KMS-11 (cell line): ENCODE results near the gene DTNB.
"Not testable (repeated sequence)": the region's sequence is repeated elsewhere in the genome, so short reads cannot be mapped to it uniquely, and the experiment has no call there.

Source experiments
- H2AFZ ChIP-seq: fragments of 200-600 bp; sonication (generic); 2 replicates; pipeline ENCODE4 v1.6.1; 2016; ENCODE audit warnings: antibody characterized with exemption, mixed run types, low read depth
- H3K27ac ChIP-seq: fragments of 200-600 bp; sonication (generic); 2 replicates; pipeline ENCODE4 v1.6.1; 2016; ENCODE audit warnings: mild to moderate bottlenecking, mixed run types
- H3K27me3 ChIP-seq: fragments of 200-600 bp; sonication (generic); 2 replicates; pipeline ENCODE4 v1.6.1; 2017; ENCODE audit warnings: mild to moderate bottlenecking, low read depth, mixed run types, moderate library complexity; ENCODE audit not compliant: insufficient read depth
- H3K36me3 ChIP-seq: fragments of 200-600 bp; sonication (generic); 2 replicates; pipeline ENCODE4 v1.6.1; 2017; ENCODE audit warnings: mild to moderate bottlenecking, mixed run types; ENCODE audit not compliant: insufficient read depth
- H3K4me1 ChIP-seq: fragments of 200-600 bp; sonication (generic); 2 replicates; pipeline ENCODE4 v1.6.1; 2016; ENCODE audit warnings: mild to moderate bottlenecking, low read depth, mixed run types; ENCODE audit not compliant: poor library complexity, severe bottlenecking
- H3K4me2 ChIP-seq: fragments of 200-600 bp; sonication (generic); 2 replicates; pipeline ENCODE4 v1.7.0; 2016; ENCODE audit warnings: mild to moderate bottlenecking, mixed run types
- H3K4me3 ChIP-seq: fragments of 200-600 bp; sonication (generic); IDR thresholded peaks from 2 replicates; pipeline ENCODE4 v1.6.1; 2017; ENCODE audit warnings: low read depth, low read length, mixed read lengths; ENCODE audit not compliant: insufficient read depth
- H3K79me2 ChIP-seq: fragments of 200-600 bp; sonication (generic); 2 replicates; pipeline ENCODE4 v1.6.1; 2016; ENCODE audit warnings: low read depth, mixed run types; ENCODE audit not compliant: insufficient read depth
- H3K9ac ChIP-seq: fragments of 200-600 bp; sonication (generic); 2 replicates; pipeline ENCODE4 v1.6.1; 2016; ENCODE audit warnings: mild to moderate bottlenecking, mixed run types
- H4K20me1 ChIP-seq: fragments of 200-600 bp; sonication (generic); 2 replicates; pipeline ENCODE4 v1.6.1; 2016; ENCODE audit warnings: mild to moderate bottlenecking, mixed run types; ENCODE audit not compliant: insufficient read depth
- TF ChIP-seq, protein P1 (sequence below): fragments of 200-600 bp; sonication (generic); conservative IDR thresholded peaks from 2 replicates; pipeline ENCODE4 v1.6.1; 2017; ENCODE audit warnings: low read depth, mild to moderate bottlenecking, antibody characterized with exemption, low read length, moderate library complexity, mixed read lengths

DTNB gene

DNA sequence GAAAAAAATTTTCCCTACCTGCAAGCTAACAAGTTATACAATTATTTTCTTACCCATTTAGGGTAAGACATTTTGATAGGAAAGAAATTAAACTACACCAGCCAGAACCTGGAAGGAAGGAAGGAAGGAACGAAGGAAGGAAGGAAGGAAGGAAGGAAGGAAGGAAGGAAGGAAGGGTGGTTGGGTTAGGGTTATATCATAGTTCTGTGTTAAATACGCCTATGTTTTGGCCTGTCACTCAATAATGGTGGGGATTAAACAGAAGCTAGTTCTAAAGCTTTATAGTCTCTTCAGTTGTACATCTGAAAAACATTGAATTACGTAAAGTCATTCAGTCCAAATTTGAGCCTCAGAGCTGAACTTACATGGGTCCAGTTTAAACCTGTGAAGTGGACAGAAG lies 256.7 kb downstream of the DTNB start:
- Histone ChIP-seq H2AFZ (no peak overlapping the region), H4K20me1 (no peaks in the 10 kb centered on the region), H3K27ac (no peak overlapping the region), H3K9ac (no peak overlapping the region), H3K4me3 (no peak overlapping the region), H3K4me1 (no peaks in the 10 kb centered on the region), H3K27me3 (no peaks in the 10 kb centered on the region), H3K4me2 (no peak overlapping the region), H3K79me2 (no peaks in the 10 kb centered on the region), H3K36me3 (no peaks in the 10 kb centered on the region)
- TF ChIP-seq, protein P1, sequence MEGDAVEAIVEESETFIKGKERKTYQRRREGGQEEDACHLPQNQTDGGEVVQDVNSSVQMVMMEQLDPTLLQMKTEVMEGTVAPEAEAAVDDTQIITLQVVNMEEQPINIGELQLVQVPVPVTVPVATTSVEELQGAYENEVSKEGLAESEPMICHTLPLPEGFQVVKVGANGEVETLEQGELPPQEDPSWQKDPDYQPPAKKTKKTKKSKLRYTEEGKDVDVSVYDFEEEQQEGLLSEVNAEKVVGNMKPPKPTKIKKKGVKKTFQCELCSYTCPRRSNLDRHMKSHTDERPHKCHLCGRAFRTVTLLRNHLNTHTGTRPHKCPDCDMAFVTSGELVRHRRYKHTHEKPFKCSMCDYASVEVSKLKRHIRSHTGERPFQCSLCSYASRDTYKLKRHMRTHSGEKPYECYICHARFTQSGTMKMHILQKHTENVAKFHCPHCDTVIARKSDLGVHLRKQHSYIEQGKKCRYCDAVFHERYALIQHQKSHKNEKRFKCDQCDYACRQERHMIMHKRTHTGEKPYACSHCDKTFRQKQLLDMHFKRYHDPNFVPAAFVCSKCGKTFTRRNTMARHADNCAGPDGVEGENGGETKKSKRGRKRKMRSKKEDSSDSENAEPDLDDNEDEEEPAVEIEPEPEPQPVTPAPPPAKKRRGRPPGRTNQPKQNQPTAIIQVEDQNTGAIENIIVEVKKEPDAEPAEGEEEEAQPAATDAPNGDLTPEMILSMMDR, result no peak

DNA sequence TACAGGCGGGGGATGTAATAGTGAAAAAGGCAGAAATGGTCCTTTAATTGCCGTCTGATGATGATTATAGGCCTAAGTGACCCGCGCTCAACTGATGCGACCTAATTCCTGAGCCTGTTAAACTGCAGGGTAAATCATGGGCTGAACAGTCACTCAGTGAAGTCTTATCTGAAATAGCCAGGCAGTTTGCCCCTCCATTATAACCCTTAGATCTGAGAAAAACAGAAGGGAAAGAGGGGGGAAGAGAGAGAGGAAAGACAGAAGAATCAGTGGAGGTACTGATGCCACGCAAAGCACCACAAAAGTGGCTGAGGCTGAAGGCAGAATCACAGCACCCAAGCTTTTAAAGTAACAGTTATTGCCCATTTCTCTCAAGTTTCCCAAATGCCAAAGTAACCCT lies 258.6 kb downstream of the DTNB start:
- no peak overlapping the region for H3K4me2 ChIP-seq
- no peaks in the 10 kb centered on the region for H3K4me1 ChIP-seq
- TF ChIP-seq, protein P1, result no peak
- H4K20me1 ChIP-seq, result no peaks in the 10 kb centered on the region
- no peak overlapping the region for H2AFZ ChIP-seq
- no peak overlapping the region for H3K4me3 ChIP-seq
- H3K27ac ChIP-seq, result no peak overlapping the region
- H3K79me2 ChIP-seq, result no peaks in the 10 kb centered on the region
- no peak overlapping the region for H3K9ac ChIP-seq
- H3K27me3 ChIP-seq, result no peaks in the 10 kb centered on the region
- no peaks in the 10 kb centered on the region for H3K36me3 ChIP-seq

DNA sequence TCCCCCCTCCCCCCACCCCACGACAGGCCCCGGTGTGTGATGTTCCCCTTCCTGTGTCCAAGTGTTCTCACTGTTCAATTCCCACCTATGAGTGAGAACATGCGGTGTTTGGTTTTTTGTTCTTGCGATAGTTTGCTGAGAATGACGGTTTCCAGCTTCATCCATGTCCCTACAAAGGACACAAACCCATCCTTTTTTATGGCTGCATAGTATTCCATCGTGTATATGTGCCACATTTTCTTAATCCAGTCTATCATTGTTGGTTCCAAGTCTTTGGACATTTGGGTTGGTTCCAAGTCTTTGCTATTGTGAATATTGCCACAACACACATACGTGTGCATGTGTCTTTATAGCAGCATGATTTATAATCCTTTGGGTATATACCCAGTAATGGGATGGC lies 260.0 kb downstream of the DTNB start:
- not testable (repeated sequence) for H2AFZ ChIP-seq, H4K20me1 ChIP-seq, H3K4me1 ChIP-seq, H3K4me3 ChIP-seq, H3K36me3 ChIP-seq, H3K27me3 ChIP-seq, H3K9ac ChIP-seq, H3K27ac ChIP-seq, H3K79me2 ChIP-seq, H3K4me2 ChIP-seq

DNA sequence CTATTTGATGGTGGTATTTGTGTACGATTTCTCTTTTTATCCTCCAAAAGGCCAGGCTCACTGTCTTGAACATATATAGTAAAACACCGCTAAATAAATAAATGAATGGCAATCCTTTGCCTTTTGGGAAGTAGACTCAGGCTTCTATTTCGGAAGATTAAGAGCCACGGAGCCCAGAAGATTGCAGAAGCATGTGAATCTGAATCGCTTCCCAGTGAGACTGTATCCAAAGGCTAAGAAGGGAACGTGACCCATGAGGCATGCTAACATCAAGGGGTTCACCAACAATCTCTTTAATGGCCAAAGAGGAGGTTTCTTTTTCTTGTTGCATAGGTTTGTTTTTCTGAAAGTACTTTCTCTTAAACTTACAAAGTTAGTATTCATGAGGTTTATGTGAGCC lies 261.6 kb downstream of the DTNB start:
- Histone ChIP-seq H3K27ac (no peak overlapping the region), H3K4me2 (no peak overlapping the region)

DNA sequence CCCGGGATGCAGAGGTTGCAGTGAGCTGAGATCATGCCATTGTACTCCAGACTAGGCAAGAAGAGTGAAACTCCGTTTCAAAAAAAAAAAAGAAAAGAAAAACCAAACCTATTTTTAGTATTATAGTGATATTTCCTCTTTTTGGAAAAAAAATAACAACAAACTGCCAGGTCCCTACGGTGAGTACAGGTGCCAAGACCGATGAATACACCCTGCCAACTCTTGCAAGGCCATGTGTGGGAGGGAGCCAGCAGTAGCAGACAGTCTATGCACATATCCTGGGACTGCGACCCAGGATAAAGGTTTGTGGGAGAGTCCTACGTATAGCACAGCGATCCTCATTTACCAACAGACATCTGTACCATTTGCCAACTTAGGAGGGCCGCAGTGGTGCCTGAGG lies 262.1 kb downstream of the DTNB start:
- Histone ChIP-seq H3K4me3 (no peak overlapping the region), H3K4me1 (no peaks in the 10 kb centered on the region), H3K4me2 (no peak overlapping the region)

More for the DNA sequence above, 261.6 kb downstream of the DTNB start:
- no peak overlapping the region for H3K9ac ChIP-seq
- TF ChIP-seq, protein P1, result no peak
- no peaks in the 10 kb centered on the region for H3K79me2 ChIP-seq
- H3K36me3 ChIP-seq, result no peaks in the 10 kb centered on the region
- no peak overlapping the region for H3K4me3 ChIP-seq
- no peaks in the 10 kb centered on the region for H3K27me3 ChIP-seq
- H2AFZ ChIP-seq, result no peak overlapping the region
- no peaks in the 10 kb centered on the region for H4K20me1 ChIP-seq
- no peaks in the 10 kb centered on the region for H3K4me1 ChIP-seq

More for the DNA sequence above, 262.1 kb downstream of the DTNB start:
- H3K27me3 ChIP-seq, result no peaks in the 10 kb centered on the region
- H2AFZ ChIP-seq, result no peak overlapping the region
- no peaks in the 10 kb centered on the region for H3K79me2 ChIP-seq
- H3K9ac ChIP-seq, result no peak overlapping the region
- no peaks in the 10 kb centered on the region for H3K36me3 ChIP-seq
- TF ChIP-seq, protein P1, result no peak
- no peaks in the 10 kb centered on the region for H4K20me1 ChIP-seq
- H3K27ac ChIP-seq, result no peak overlapping the region
